ENCODE measurements around the gene STXBP3.

STXBP3 gene

DNA sequence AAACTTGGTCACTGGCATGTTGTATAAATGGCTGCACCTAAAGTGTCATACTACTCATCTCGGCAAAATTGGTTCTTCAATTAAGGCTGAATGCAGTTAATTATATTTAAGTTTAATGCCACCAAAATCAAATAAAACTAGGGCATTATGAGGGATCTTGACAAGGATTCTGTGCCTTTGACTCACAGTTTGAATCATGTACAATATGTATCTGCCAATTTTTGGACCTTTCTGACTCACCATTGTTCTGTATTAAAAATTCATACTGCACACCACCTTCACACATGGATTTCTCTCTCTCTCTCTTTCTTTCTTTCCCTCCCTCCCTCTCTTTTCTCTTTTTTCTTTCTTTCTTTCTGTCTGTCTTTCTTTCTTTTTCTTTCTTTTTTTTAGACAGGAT lies 14.1 kb upstream of the STXBP3 start:
- Histone ChIP-seq H3K4me3 (no peak overlapping the region), H3K27ac (no peak overlapping the region)
- TF ChIP-seq, protein P1, sequence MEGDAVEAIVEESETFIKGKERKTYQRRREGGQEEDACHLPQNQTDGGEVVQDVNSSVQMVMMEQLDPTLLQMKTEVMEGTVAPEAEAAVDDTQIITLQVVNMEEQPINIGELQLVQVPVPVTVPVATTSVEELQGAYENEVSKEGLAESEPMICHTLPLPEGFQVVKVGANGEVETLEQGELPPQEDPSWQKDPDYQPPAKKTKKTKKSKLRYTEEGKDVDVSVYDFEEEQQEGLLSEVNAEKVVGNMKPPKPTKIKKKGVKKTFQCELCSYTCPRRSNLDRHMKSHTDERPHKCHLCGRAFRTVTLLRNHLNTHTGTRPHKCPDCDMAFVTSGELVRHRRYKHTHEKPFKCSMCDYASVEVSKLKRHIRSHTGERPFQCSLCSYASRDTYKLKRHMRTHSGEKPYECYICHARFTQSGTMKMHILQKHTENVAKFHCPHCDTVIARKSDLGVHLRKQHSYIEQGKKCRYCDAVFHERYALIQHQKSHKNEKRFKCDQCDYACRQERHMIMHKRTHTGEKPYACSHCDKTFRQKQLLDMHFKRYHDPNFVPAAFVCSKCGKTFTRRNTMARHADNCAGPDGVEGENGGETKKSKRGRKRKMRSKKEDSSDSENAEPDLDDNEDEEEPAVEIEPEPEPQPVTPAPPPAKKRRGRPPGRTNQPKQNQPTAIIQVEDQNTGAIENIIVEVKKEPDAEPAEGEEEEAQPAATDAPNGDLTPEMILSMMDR (IDR thresholded peaks at IDR 0.05): no peak
- DNase-seq (ENCODE audit: low spot score): no peak

DNA sequence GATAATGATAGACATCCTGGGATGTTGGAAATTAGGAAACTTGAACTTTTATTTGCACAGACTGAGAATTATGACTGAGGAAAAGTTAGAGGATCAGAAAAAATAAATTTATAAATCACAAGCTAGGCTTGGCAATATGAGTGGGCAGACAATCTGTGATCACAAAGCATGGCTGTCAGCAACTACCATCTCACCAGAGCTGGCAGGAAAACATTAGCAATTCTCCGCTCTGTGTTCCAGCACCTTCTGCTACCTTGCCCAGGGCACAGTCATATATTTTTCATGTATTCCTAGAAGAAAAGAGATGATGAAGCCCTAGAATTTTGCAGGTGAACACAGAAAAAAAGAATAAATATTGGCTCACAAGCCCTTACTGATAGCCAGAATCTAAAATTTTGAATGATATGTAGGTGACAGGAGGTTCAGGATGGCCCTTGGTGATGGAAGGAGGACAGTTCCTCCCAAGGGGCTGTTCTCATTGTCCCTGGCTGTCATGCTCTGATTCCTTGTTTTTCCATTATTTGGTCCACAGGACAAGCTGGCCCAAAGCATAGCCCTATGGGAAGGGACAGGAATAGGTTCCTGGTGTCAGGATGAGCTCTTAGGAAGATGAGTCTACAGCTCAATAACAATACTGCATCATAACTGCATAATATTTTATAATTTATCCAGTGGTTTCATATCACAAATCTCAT lies 12.2 kb upstream of the STXBP3 start:
- Histone ChIP-seq H3K4me3 (no peak overlapping the region), H3K27ac (no peak overlapping the region)
- TF ChIP-seq, protein P1 (IDR thresholded peaks at IDR 0.05): no peak
- DNase-seq (ENCODE audit: low spot score): no peak

DNA sequence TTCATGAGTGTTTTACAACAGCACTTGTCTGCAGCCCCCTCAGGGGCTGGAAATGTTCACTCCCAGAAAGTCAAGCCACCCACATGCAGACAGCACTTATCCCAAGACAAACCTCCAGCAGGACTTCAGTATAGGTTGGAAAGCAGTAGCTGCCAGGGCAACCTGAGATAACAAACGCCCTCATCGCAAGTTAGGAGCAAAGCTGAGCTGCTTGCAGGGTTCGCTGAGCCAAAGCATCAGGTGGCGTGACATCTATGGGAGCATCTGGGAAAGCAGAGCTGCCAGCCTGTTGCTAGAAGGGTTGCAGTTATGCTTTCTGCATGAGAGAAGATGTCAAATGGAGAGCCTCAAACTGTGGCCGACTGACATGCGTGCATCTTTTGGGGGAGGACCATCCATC lies 4.2 kb upstream of the STXBP3 start:
- no peak for DNase-seq (ENCODE audit: low spot score)

DNA sequence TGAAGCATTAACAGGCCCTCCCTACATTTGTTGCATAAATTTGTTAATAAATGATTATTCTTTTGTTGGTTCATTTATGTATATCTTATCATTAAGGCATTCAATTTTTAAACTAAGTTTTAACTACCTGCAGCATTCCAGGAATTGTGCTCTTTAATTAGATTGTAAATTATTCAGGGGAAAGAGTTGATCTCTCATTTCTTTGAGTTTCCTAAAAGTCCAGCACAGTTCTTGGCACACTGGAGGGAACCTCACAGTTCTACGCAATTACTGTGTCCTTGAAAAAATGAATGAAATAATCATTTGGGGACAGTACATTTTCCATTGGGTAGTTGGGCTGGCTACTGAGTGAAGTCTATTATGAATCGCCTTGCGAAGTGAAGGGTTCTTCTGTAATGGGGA lies 493 bp upstream of the STXBP3 start:
- Histone ChIP-seq H3K27ac (peak overlapping the region; percentile 98 to 100), H3K4me3 (peak overlapping the region; percentile 97)
- DNase-seq (ENCODE audit: low spot score): no peak
- TF ChIP-seq, protein P1 (IDR thresholded peaks at IDR 0.05): no peak

More for the DNA sequence above, 4.2 kb upstream of the STXBP3 start:
- Histone ChIP-seq H3K27ac (no peak overlapping the region), H3K4me3 (no peak overlapping the region)
- TF ChIP-seq, protein P1 (IDR thresholded peaks at IDR 0.05): no peak

DNA sequence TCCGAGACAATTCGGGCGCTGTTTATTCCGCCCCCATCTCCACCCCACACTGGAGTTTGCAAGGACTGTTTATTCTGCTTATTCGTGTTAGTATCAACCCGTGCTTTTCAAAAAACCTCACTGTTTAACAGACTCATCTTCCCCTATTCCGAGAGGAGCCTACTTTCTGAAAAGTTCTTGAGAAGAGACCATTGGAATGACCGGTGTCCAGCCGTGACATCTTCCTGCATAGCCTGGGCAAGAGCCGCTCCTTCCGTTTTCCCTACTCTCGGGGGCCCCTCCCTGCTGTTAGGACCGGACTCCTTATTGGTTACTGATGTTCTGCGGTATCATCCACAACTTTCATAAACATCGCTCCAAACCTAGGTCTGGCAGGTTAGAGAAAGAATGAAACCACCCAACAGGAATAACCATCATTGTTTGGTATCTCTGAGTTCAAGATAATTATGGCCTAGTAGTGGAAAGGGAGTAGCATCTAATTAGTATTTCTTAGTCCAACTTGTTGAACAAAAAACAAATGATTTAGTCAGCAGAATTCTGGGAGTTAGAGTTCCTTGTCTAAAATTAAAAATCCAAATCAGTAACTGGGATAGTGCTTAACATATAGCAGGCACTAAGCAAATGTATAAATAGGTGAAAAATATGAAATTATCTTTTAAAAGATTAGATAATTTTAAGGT lies 837 bp downstream of the STXBP3 start:
- TF ChIP-seq, protein P1 (IDR thresholded peaks at IDR 0.05): no peak
- Histone ChIP-seq H3K4me3 (peak overlapping the region; percentile 97), H3K27ac (peak overlapping the region; percentile 98 to 100)
- DNase-seq (ENCODE audit: low spot score): peak; percentile 91

DNA sequence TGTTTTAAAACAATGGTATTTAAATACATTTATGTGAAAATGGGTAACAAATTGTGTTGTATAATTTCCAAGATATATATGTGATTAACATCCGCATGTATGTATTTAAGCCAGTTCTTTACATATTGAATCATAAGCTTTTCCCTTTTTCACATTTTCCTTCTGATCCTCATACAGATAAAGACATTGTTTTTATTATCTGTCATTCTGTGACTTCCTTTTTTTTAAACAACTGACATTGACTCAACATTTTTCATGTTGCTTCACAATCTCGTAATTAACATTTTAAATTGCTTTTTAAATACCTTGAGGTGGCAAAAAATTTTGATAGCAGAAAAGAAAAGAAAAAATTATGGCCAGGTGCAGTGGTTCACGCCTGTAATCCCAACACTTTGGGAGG lies 1.4 kb downstream of the STXBP3 start:
- TF ChIP-seq, protein P1 (IDR thresholded peaks at IDR 0.05): no peak
- Histone ChIP-seq H3K27ac (peak overlapping the region; percentile 98 to 100), H3K4me3 (peak overlapping the region; percentile 97)
- no peak for DNase-seq (ENCODE audit: low spot score)

DNA sequence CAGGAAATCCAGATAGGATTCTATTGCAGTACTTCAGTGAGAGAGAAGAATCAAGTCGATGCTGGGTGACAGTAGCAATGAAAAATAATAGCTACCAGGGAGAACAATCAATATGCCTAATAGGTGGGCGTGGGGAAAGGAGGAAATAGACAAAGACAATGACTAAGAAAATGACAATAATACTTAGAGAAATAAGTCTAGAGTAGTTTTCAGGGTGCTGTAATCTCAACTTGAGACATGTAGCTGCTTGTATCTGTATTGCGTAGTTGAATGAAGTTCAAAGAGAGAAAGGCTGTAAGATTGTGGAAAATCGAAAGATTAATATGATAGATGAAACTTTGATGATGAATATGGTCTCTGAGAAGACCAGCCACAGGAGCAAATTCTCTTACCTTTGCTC lies 2.6 kb downstream of the STXBP3 start:
- TF ChIP-seq, protein P1 (IDR thresholded peaks at IDR 0.05): no peak
- no peak overlapping the region for H3K4me3 ChIP-seq
- DNase-seq (ENCODE audit: low spot score): no peak
- H3K27ac ChIP-seq: no peak overlapping the region

Measured in coronary artery (tissue), 2 donors.